ENCODE data around the gene AMBP.

AMBP gene

GRCh38 chr9:114078021-114078780 is at the start of gene AMBP:
Gene AMBP, minus strand, starts transcription at chr9:114078300. Its CDS starts 91 bp downstream, at chr9:114078209.
- no peak for DNase-seq

- no peak for DNase-seq
These were observed 48.4 kb upstream of the AMBP start for GRCh38 chr9:114126247-114127060.

GRCh38 chr9:114125476-114126013 is 47.4 kb upstream of the AMBP start:
- no peak for DNase-seq

GRCh38 chr9:114124666-114125475 is 46.8 kb upstream of the AMBP start:
- DNase-seq = no peak

- DNase-seq = no peak
These were observed 46.0 kb upstream of the AMBP start for GRCh38 chr9:114124138-114124537.

GRCh38 chr9:114123031-114123977 is 45.2 kb upstream of the AMBP start:
- DNase-seq = no peak

- DNase-seq = no peak
These were observed 44.3 kb upstream of the AMBP start for GRCh38 chr9:114122136-114123027.

GRCh38 chr9:114121227-114122135 is 43.4 kb upstream of the AMBP start:
- no peak for DNase-seq

GRCh38 chr9:114120192-114121014 is 42.3 kb upstream of the AMBP start:
- DNase-seq = no peak

- peak in 1 of 58 donors; percentile 11 for DNase-seq
These were observed 41.4 kb upstream of the AMBP start for GRCh38 chr9:114119242-114120191.

- DNase-seq = peak in 18 of 58 donors; percentile 14 to 72 (median 44)
These were observed 40.1 kb upstream of the AMBP start for GRCh38 chr9:114117996-114118830.

GRCh38 chr9:114117614-114117995 is 39.5 kb upstream of the AMBP start:
- no peak for DNase-seq

GRCh38 chr9:114116126-114116747 is 38.1 kb upstream of the AMBP start:
- peak in 13 of 58 donors; percentile 18 to 61 (median 25) for DNase-seq

GRCh38 chr9:114115654-114116125 is 37.6 kb upstream of the AMBP start:
- no peak for DNase-seq
